Smooth muscle cell (in vitro differentiated cells): ENCODE measurements around the gene PTGDR. TPM values are rescaled to one million over a fixed set of nuclear protein-coding genes. Genes with fewer than 3 reads are reported as not detected.

Experiments used
- DNase-seq: peaks from one replicate; lab custom pipeline; 2025; ENCODE audit not compliant: unreplicated experiment; lab: John Stamatoyannopoulos, UW
- H2AFZ ChIP-seq: fragments of 200-600 bp; sonication (generic); 2 replicates; pipeline ENCODE4 v1.6.0; 2016; ENCODE audit warnings: antibody characterized with exemption, low read depth, mild to moderate bottlenecking
- H3F3A ChIP-seq: fragments of 200-600 bp; sonication (generic); 2 replicates; pipeline ENCODE4 v1.6.0; 2017; ENCODE audit warnings: antibody characterized with exemption, low read depth
- H3K27ac ChIP-seq: fragments of 200-600 bp; sonication (generic); 2 replicates; pipeline ENCODE4 v1.5.1; 2016; ENCODE audit warnings: low read depth, mild to moderate bottlenecking
- H3K27me3 ChIP-seq: fragments of 200-600 bp; sonication (generic); 2 replicates; pipeline ENCODE4 v1.6.1; 2016; ENCODE audit warnings: low read depth, mild to moderate bottlenecking
- H3K36me3 ChIP-seq: fragments of 200-600 bp; sonication (generic); 2 replicates; pipeline ENCODE4 v1.5.1; 2016; ENCODE audit warnings: low read depth
- H3K4me1 ChIP-seq: fragments of 200-600 bp; sonication (generic); 2 replicates; pipeline ENCODE4 v1.5.1; 2016; ENCODE audit warnings: low read depth
- H3K4me2 ChIP-seq: fragments of 200-600 bp; sonication (generic); 2 replicates; pipeline ENCODE4 v1.6.0; 2016; ENCODE audit warnings: mild to moderate bottlenecking
- H3K4me3 ChIP-seq: fragments of 200-600 bp; sonication (generic); 2 replicates; pipeline ENCODE4 v1.5.1; 2016; ENCODE audit warnings: mild to moderate bottlenecking
- H3K79me2 ChIP-seq: fragments of 200-600 bp; sonication (generic); 2 replicates; pipeline ENCODE4 v1.6.0; 2016; ENCODE audit warnings: low read depth, mild to moderate bottlenecking
- H3K9ac ChIP-seq: fragments of 200-600 bp; sonication (generic); 2 replicates; pipeline ENCODE4 v1.6.0; 2016; ENCODE audit warnings: low read depth
- H3K9me3 ChIP-seq: fragments of 200-600 bp; sonication (generic); replicated peaks from 2 replicates; pipeline ENCODE4 v1.5.1; 2016; ENCODE audit warnings: low read depth
- H4K20me1 ChIP-seq: fragments of 200-600 bp; sonication (generic); 2 replicates; pipeline ENCODE4 v1.6.0; 2016; ENCODE audit warnings: low read depth
- CTCF ChIP-seq: fragments of 200-600 bp; sonication (generic); IDR thresholded peaks from 2 replicates; pipeline ENCODE4 v1.5.1; 2017; ENCODE audit warnings: borderline replicate concordance, mild to moderate bottlenecking, antibody characterized with exemption; ENCODE audit not compliant: insufficient read depth, poor library complexity, severe bottlenecking
- WGBS: methylation state at CpG from one replicate; pipeline ENCODE4 v1.1.7; 2016; ENCODE audit warnings: low lambda C conversion rate; 5-methylcytosine and 5-hydroxymethylcytosine counted together
- polyA plus RNA-seq: library from polyadenylated mRNA; unstranded; fragments of >200 nt; fragmentation: Nextera tagmentation; extraction: Ambion mirVana; gene quantifications from 2 replicates; pipeline ENCODE4 v1.2.1, GENCODE V29; 2016
- total RNA-seq: library from RNA; depleted of rRNA; stranded (reverse); fragments of >200 nt; gene quantifications from 2 replicates; pipeline ENCODE4 v1.2.3, GENCODE V29; 2014

The PTGDR gene
- total and polyA plus RNA-seq, 2 experiments from 2014 or later = not detected

GRCh38 chr14:52259434-52259833, 8.1 kb upstream of the PTGDR start:
- Histone ChIP-seq H3K4me2 (no peak overlapping the region), H4K20me1 (no peaks in the 10 kb centered on the region), H3K79me2 (no peaks in the 10 kb centered on the region), H3K27me3 (peaks cover 12% of the 10 kb centered on the region), H3K27ac (no peak overlapping the region), H2AFZ (no peak overlapping the region), H3K9ac (no peak overlapping the region), H3K9me3 (no peaks in the 10 kb centered on the region), H3K36me3 (no peaks in the 10 kb centered on the region), H3F3A (no peaks in the 10 kb centered on the region), H3K4me3 (no peak overlapping the region), H3K4me1 (no peaks in the 10 kb centered on the region)
- DNase-seq = no peak
- 43% methylated on average over 5 of the region's 5 CpGs for WGBS
- no peak for TF ChIP-seq CTCF

- WGBS = 100% methylated on average over 1 of the region's 1 CpG
- no peak for TF ChIP-seq CTCF
- no peaks in the 10 kb centered on the region for H4K20me1 ChIP-seq
- H3K27ac ChIP-seq = no peak overlapping the region
- H3K4me1 ChIP-seq = no peaks in the 10 kb centered on the region
- DNase-seq = no peak
- H3K36me3 ChIP-seq = no peaks in the 10 kb centered on the region
- no peak overlapping the region for H3K4me3 ChIP-seq
- H3K79me2 ChIP-seq = no peaks in the 10 kb centered on the region
- H3K27me3 ChIP-seq = peaks cover 35% of the 10 kb centered on the region
- no peak overlapping the region for H3K4me2 ChIP-seq
- H3F3A ChIP-seq = no peaks in the 10 kb centered on the region
- H3K9ac ChIP-seq = no peak overlapping the region
- H3K9me3 ChIP-seq = no peaks in the 10 kb centered on the region
- H2AFZ ChIP-seq = no peak overlapping the region
Measured at GRCh38 chr14:52262600-52262999, 4.9 kb upstream of the PTGDR start.

GRCh38 chr14:52263190-52263589, 4.3 kb upstream of the PTGDR start:
- no peak for TF ChIP-seq CTCF
- Histone ChIP-seq H2AFZ (no peak overlapping the region), H3F3A (no peaks in the 10 kb centered on the region), H3K4me1 (no peaks in the 10 kb centered on the region), H3K79me2 (no peaks in the 10 kb centered on the region), H3K4me3 (no peak overlapping the region), H3K36me3 (no peaks in the 10 kb centered on the region), H3K27me3 (peaks cover 41% of the 10 kb centered on the region), H3K9me3 (no peaks in the 10 kb centered on the region), H3K27ac (no peak overlapping the region), H3K4me2 (no peak overlapping the region), H4K20me1 (no peaks in the 10 kb centered on the region), H3K9ac (no peak overlapping the region)
- no peak for DNase-seq

- DNase-seq = no peak
- no peaks in the 10 kb centered on the region for H3F3A ChIP-seq
- H3K27me3 ChIP-seq = peaks cover 62% of the 10 kb centered on the region
- no peak overlapping the region for H2AFZ ChIP-seq
- no peaks in the 10 kb centered on the region for H3K4me1 ChIP-seq
- no peak overlapping the region for H3K27ac ChIP-seq
- 80% methylated on average over 5 of the region's 5 CpGs for WGBS
- no peaks in the 10 kb centered on the region for H3K79me2 ChIP-seq
- H3K4me3 ChIP-seq = no peak overlapping the region
- H4K20me1 ChIP-seq = no peaks in the 10 kb centered on the region
- H3K36me3 ChIP-seq = no peaks in the 10 kb centered on the region
- H3K9me3 ChIP-seq = no peaks in the 10 kb centered on the region
- TF ChIP-seq CTCF = no peak
- no peak overlapping the region for H3K9ac ChIP-seq
- H3K4me2 ChIP-seq = no peak overlapping the region
Measured at GRCh38 chr14:52265253-52265652, 2.2 kb upstream of the PTGDR start.
